ENCODE results near the gene RGS12.
"Not testable (repeated sequence)": the region's sequence is repeated elsewhere in the genome, so short reads cannot be mapped to it uniquely, and the experiment has no call there.

RGS12 gene

GRCh38 chr4:3296651-3297050 is 3.8 kb downstream of the RGS12 start:
- no peak for DNase-seq (ENCODE audit: low read depth)

DNA sequence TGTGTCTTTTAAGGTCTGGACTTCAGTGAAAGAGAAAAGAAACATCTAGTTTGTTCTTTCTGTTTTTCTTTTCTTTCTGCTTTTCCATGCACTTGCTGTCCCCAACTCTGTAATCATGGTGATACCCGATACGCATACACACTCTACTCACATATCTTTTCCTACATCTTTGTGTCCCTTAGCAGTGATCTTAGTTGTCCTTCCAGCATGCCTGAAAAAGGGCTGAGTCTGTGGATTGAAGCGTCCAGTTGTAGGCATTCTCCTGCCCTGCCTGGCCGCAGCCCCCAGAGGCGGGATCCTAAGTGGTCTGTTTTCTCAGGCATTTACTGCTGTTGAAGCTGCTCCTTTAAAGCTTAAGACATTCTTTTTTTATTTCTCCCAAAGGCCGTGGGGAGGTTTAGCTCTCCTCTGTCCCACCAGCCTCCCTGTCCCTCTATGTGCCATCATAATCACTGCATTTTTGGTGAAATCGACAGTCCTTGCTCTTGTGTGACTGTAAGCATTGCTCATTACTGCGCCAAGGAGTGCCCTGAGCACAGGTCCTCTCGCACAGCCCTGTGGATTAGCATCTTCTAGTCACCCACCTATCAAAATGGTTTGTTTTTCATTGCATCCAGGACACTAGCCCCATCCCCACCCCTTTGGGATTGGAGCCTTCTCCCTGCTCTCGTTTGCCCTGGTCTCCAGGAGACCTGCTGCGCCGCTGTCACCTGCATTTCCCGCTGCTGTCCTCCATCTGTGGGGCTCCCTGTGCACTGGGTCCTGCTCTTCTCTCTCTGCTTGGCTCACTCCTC is 4.4 kb downstream of the RGS12 start:
- DNase-seq (ENCODE audit: low read depth): no peak

- no peak for DNase-seq (ENCODE audit: low read depth)
These were observed 6.5 kb downstream of the RGS12 start for GRCh38 chr4:3299122-3299975.

DNA sequence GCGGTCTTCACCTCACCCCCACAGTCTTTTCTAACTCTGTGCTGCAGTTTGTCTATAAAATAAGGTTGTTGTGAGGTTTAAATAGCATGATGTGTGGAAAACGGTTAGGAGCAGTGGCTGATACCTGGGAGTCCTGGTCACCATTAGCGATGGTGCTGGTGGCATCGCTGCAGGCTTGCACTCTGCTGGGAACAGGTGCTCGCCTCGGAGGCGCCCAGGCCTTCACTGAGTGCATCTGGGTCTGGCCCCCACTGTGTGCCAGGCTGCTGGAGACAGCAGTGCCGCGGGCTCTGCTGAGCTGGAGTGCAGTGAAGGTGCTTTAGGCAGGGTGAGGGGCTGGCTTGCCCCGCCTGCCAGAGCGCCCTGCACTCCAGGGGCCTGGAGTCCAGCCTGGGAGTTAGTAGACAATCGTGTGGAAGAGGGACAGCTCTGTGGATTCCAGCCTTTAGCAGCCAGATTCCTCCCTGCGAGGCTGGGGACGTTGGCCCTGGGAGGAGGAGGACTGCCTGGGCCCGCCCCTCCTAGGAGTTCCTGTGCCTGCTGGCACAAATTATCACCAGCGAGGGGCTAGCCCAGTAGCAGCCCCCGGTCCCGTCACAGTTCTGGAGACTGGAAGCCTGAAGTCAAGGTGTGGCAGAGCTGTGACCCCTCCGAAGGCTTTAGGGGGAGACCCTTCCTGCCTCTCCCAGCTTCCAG is 7.3 kb downstream of the RGS12 start:
- DNase-seq (ENCODE audit: low read depth): no peak

DNA sequence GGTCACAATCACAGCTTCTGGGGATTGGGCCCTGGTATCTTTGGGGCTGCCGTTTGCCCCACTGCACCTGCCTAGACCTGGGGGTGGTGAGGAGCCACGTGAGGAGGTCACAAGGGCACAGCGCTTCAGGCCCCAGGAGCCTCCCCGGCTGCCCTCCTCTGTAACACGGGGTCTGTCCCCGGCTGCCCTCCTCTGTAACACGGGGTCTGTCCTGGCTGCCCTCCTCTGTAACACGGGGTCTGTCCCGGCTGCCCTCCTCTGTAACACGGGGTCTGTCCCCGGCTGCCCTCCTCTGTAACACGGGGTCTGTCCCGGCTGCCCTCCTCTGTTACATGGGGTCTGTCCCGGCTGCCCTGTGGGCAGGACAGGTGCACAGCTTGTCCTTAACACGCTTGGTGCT is 8.1 kb downstream of the RGS12 start:
- DNase-seq (ENCODE audit: low read depth): not testable (repeated sequence)

GRCh38 chr4:3301450-3302172 is 8.8 kb downstream of the RGS12 start:
- DNase-seq (ENCODE audit: low read depth): no peak

- DNase-seq (ENCODE audit: low read depth): peak; percentile 57
These were observed 9.5 kb downstream of the RGS12 start for GRCh38 chr4:3302173-3302785.

GRCh38 chr4:3302786-3303564 is 10.2 kb downstream of the RGS12 start:
- DNase-seq (ENCODE audit: low read depth): no peak

GRCh38 chr4:3303565-3303824 is 10.7 kb downstream of the RGS12 start:
- DNase-seq (ENCODE audit: low read depth): no peak

DNA sequence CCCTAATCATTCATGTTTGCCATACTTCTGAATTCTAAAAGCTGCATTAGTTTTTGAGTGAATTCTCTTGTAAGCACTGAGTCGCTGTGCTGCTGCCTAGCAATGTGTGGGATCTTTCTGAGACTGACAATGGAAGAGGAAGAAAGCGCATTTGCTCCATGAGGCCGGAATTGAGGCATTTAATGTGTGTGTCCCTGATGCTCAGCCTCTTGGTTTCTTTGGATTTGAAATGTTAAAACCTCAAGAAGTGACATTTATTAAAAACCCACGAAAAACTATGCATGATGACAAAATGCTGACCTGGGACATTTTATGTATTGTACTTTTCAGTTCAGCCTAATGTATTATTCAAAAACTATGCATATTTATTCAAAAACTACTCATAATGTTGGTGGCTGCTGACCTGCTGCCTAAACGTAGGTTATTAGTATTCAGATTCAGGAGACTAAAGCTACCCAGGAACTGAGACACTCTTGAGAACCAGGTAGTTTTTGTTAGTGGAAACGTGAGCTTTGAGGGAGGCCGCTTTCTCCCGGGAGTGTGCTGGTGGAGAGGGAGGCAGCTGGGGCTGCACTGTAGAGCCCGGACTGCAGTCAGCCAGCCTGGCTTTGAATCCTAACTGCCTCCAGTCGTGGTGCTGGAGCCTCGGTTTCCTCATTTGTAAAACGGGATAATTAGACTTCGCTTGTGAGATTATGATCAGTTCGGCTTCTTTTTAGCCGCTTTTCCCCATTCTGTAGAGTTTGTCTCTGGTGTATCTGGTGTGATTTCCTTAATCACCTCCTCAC is 11.3 kb downstream of the RGS12 start:
- DNase-seq (ENCODE audit: low read depth): no peak

DNA sequence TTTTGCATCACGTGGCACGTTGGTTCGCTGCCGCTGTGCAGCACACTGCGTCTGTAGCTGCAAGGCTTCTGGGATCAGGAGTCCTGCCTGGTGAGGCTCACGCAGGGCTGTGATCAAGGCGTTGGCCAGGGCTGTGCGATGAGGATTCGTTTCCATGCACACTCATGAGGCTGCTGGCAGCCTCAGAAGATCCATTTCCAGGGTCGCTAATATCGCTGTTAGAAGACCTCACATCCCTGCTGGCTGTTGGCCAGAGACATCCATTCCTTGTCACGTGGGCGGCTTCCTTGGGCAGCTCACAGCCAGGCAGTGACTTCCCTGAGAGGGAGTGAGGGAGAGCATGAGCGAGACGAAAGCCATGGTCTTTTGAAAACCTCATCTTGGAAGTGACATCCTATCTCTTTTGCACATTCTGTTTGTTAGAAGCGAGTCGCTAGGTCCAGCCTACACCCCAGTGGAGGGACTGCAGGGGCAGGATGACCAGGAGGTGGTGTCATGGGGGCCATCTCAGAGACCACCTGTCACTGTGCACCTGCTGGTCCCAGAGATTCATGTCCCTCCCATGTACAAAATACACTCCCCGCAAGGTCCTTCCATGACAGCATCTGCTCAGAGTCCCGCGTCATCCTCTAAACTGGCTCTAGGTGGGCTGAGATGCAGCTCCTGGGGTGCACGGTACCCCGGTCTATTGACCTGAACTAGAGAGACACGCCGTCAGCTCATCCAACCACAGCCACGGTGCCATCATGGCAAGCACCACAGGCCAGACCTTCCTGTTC is 12.2 kb downstream of the RGS12 start:
- no peak for DNase-seq (ENCODE audit: low read depth)

DNA sequence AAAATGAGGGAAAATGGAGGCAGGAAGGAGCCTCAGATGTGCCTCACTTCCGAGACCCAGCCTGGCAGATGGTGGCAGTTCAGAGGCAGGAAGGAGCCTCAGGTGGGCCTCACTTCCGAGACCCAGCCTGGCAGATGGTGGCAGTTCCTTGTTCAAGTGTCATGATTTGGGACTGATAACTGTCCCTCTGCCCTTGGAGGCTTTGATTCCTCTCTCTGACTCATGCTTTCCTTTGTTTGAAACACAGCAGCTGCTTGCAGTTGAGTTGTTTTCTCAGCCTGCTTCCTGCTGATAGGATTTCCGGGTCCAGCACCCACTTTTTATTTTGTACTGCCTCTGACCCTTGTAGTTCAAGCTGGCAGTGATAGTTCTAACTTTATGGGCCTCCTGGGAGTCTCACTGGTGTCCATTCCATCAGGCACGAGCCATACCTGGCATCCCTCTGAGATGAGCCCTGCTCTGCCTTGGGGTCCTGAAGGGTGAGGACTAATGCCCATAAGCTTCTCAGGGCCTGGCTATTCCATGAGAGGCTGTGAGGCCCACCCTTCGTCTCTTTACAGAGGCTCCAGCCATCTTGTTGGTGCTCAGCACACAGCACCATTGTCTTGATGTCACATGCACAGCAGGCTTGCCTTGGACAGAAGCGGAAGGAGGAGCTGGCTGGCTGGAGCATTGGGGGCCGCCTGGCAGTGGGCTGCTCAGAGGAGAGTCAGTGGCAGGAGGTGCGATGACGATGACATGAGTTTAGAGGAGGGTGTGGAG is 13.0 kb downstream of the RGS12 start:
- no peak for DNase-seq (ENCODE audit: low read depth)

DNA sequence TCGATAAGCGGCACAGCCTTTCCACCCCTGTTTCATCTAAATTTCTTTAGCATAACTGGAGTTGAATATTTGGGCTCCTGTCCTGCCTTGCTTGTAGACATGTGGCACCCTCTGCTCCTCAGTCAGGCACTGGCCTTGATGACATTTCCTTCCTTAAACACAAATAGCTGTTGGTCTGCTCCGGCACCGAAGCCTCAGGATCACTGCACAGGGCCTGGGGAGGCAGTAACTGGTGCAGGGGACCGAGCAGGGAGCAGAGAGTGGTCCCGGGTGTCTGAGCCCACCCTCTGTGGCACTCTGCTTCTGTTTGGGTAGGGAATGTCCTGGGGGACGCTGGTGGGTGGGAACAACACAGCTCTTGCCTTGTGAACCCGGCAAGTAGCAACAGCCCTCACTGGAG is 13.6 kb downstream of the RGS12 start:
- no peak for DNase-seq (ENCODE audit: low read depth)

- no peak for DNase-seq (ENCODE audit: low read depth)
These were observed 14.2 kb downstream of the RGS12 start for GRCh38 chr4:3307060-3307459.

- DNase-seq (ENCODE audit: low read depth): no peak
These were observed 14.7 kb downstream of the RGS12 start for GRCh38 chr4:3307486-3307885.

GRCh38 chr4:3307891-3308575 is 15.2 kb downstream of the RGS12 start:
- no peak for DNase-seq (ENCODE audit: low read depth)

GRCh38 chr4:3308691-3309090 is 15.9 kb downstream of the RGS12 start:
- no peak for DNase-seq (ENCODE audit: low read depth)

Data from stimulated activated CD8-positive, alpha-beta memory T cell treated with anti-CD3 and anti-CD28 coated beads, Interleukin-12 subunit alpha, Interleukin-12 subunit beta, amount 100 ng/mL, for 1 hour (primary cell).